HG03025 (cell line): ENCODE results near the gene TPI1.

Experiments
- ATAC-seq: cut with Tn5 transposase; IDR thresholded peaks from one replicate; pipeline ENCODE4 v1.9.1; 2021; ENCODE audit warnings: mild to moderate bottlenecking, moderate library complexity; ENCODE audit not compliant: unreplicated experiment, low FRiP score

The TPI1 gene

GRCh38 chr12:6827982-6828780, 39.1 kb upstream of the TPI1 start, which contains the start of gene P3H3:
TSS of gene P3H3 (plus strand) at chr12:6828407. CDS start at chr12:6828441, 34 bp downstream.
- no peak for ATAC-seq

GRCh38 chr12:6828781-6829535, 38.4 kb upstream of the TPI1 start:
- no peak for ATAC-seq

DNA sequence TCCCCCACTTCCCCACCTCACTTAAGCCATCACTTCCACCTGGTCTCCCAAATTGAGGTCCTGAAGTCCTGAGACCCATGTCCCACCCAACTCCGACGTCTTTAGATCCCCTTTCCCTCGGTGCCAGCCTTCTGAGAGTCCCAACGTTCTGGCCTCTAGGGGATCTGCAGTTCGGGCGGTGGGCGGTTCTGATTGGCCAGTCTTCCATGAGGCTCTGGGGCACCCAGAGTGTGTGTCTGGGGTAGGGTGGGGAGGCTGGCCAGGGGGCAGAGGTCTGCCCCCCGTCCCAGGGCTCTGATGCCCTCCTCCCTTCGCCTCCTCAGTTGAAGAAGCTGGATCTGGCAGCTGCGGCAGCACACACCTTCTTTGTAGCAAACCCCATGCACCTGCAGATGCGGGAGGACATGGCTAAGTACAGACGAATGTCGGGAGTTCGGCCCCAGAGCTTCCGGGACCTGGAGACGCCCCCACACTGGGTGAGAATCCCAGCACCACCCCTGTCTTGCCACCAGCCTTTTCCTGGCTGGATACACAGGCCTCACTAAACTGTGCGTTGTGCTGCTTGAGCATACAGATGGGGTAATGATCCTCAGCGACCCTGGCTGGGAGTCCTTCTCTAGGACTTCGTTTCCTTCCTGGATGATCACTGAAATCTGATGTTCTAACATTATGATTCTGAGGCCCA, 37.7 kb upstream of the TPI1 start:
- no peak for ATAC-seq

- ATAC-seq: no peak
Measured at GRCh38 chr12:6830286-6830890, 36.9 kb upstream of the TPI1 start.

GRCh38 chr12:6830999-6831398, 36.3 kb upstream of the TPI1 start:
- no peak for ATAC-seq

DNA sequence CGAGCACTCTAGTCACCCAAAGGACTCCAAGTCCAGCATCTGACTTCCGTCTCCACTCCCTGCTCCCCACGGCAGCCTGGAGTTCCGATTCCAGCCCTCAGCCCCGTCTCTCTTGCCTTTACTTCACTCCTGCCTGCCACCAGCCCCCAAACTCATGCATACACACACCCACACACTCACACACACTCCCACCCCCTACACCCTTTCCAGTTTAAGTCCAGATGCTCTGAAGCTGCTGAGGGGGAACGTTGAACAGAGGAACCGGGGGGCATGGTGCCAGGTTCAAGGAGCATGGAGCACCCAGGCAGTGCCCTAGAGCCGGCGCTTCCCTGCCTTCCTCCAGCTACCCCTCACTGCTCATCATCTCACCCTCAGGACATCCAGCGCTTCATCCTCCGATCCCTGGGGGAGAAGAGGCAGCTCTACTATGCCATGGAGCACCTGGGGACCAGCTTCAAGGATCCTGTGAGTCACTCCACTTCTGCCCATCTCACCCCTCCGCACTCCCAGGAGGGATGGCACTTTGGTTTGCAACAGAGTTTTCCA, 35.8 kb upstream of the TPI1 start:
- ATAC-seq: no peak

- ATAC-seq: no peak
Measured at GRCh38 chr12:6832125-6832524, 35.2 kb upstream of the TPI1 start.

DNA sequence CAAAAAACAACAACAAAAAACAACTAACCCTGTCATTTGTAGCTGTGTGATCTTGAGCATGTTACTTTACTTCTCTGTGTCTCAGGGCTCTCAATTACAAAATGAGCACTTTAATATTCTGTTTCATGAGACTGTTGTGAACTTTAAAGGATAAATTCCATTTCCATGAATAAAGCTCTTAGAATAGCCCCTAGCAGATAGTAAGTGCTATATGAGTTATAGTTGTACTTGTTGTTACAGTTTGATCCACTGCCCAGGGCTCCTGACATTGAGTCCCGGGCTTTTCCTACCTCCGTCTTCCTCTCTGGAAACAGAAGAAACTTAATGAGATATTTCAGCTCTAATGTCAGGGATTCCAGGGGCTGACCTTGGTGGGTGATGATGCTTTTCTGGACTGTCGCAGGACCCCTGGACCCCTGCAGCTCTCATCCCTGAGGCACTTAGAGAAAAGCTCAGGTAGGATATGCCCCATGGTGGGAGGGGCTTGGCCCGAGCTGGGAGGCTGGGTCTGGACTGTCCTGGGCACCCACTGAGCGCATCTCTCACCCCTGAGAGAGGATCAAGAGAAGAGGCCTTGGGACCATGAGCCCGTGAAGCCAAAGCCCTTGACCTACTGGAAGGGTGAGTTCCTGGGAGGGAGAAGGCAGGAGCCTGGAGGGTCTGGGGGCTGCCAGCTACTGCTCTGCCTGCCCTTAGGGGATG, 34.0 kb upstream of the TPI1 start:
- no peak for ATAC-seq

GRCh38 chr12:6834254-6834653, 33.1 kb upstream of the TPI1 start:
- no peak for ATAC-seq

DNA sequence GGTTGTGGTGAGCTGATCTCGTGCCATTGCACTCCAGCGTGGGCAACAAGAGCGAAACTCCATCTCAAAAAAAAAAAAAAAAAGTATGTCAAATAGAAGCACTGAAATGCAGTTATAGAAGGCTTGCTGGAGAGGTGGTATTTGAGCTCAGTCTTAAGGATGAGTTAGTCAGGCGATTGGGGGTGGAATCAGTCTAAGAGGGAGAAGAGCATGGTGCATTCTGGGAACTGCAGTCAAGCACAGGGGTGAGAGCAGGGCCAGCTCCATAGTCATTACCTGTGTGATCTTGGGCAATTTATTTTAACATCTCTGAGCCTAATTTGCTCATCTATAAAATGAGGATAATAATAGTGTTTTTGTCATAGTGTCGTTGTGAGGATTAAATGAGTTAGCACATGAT, 32.5 kb upstream of the TPI1 start:
- ATAC-seq: no peak

- no peak for ATAC-seq
Measured at GRCh38 chr12:6836851-6837250, 30.5 kb upstream of the TPI1 start.

DNA sequence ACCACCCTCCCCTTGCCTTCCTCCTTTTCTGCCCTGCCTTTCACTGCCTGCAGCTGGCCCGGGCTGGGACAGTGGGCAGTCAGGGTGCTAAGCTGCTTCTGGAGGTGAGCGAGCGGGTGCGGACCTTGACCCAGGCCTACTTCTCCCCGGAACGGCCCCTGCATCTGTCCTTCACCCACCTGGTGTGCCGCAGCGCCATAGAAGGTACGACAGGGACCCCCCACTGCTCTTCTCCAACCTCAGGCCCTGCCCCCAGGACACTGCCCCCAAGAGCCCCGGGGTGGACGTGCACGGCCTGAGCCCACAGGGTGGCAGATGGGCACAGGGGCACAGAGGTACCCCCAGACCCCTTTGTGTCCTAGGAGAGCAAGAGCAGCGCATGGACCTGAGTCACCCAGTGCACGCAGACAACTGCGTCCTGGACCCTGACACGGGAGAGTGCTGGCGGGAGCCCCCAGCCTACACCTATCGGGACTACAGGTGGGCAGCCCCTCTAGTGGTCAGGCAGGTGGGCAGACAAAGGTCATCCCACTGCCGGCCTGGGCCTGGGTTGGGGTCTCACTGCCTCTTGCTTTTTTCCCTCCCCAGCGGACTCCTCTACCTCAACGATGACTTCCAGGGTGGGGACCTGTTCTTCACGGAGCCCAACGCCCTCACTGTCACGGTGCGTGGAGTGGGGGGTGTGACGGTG, 29.8 kb upstream of the TPI1 start:
- ATAC-seq: no peak

DNA sequence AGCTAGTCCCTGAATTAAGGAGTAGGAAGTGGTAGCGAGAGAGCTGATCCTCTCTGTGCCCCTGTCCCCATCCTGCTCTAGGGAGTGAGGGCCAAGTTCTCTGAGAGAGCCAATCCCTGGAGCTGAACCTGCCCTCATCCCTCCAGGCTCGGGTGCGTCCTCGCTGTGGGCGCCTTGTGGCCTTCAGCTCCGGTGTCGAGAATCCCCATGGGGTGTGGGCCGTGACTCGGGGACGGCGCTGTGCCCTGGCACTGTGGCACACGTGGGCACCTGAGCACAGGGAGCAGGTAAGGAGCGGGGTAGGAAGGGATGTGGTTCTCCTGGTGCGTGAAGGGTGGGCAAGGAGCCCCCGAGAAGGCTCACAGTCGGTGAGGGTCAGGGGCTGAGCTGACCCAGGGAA, 28.5 kb upstream of the TPI1 start:
- no peak for ATAC-seq

- no peak for ATAC-seq
Measured at GRCh38 chr12:6839482-6840201, 27.7 kb upstream of the TPI1 start.

DNA sequence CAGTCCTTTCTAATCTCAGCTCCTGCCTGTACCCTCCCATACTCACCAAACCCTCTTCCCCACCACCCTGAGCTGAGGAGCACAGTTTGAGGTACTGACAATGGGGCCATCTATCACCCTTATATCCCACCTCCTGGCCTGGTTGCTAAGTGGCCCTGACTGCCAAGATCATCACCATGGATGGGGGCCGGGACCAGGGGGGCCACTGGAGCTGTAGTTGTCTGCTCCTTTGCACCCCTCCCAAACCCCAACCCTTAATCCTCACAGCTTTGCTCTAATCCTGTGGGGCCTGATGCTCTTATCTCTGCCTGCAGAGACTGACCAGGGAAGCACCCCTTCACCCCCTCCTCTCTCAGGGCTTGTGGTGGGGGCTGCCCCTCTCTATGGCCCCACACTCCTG, 27.0 kb upstream of the TPI1 start:
- no peak for ATAC-seq

GRCh38 chr12:6840761-6841515, 26.4 kb upstream of the TPI1 start, which contains the start of gene GNB3:
TSS of gene GNB3 (plus strand) at chr12:6840925. CDS start at chr12:6841288, 363 bp downstream.
- ATAC-seq: no peak

- ATAC-seq: no peak
Measured at GRCh38 chr12:6842075-6842474, 25.3 kb upstream of the TPI1 start.
